Hematopoietic multipotent progenitor cell (in vitro differentiated cells): ENCODE results near the gene RANBP3. TPM values are rescaled to one million over a fixed set of nuclear protein-coding genes. Genes with fewer than 3 reads are reported as not detected.

Experiments used
- total RNA-seq: library from RNA; depleted of rRNA; stranded (reverse); fragments of >200 nt; gene quantifications from one replicate; pipeline ENCODE4 v1.2.3, GENCODE V29; 2012

RANBP3 gene
- total RNA-seq, 1 donor: 61.9 TPM

Other genes starting within 250 kb of the RANBP3 start
- gene PRR22, start 193.4 kb downstream of the RANBP3 start, total RNA-seq: 2.2 TPM
- gene DUS3L, start 187.0 kb downstream of the RANBP3 start, total RNA-seq: 98.0 TPM
- 0.54 TPM for gene NRTN, start 173.1 kb downstream of the RANBP3 start, total RNA-seq
- gene FUT6, start 138.4 kb downstream of the RANBP3 start, total RNA-seq: 2.4 TPM
- gene FUT3, start 126.7 kb downstream of the RANBP3 start, total RNA-seq: under 0.01 TPM
- 0.54 TPM for gene FUT5, start 107.6 kb downstream of the RANBP3 start, total RNA-seq
- gene NDUFA11, start 74.3 kb downstream of the RANBP3 start, total RNA-seq: 283 TPM
- 25.3 TPM for gene VMAC, start 73.3 kb downstream of the RANBP3 start, total RNA-seq
- gene CAPS, start 63.9 kb downstream of the RANBP3 start, total RNA-seq: 11.3 TPM
- gene RFX2, start 132.4 kb upstream of the RANBP3 start, total RNA-seq: 81.1 TPM
- under 0.01 TPM for gene ACSBG2, start 157.5 kb upstream of the RANBP3 start, total RNA-seq